ENCODE measurements around the gene TENT5C.

Gene TENT5C

GRCh38 chr1:117653195-117653594 lies 47.3 kb downstream of the TENT5C start:
- Histone ChIP-seq H3K27me3 (ENCODE audit: insufficient read depth, poor library complexity, severe bottlenecking) (no peaks in the 10 kb centered on the region), H3K4me3 (replicated peaks; ENCODE audit: insufficient read depth, low read length) (no peak overlapping the region), H3K27ac (replicated peaks) (no peak overlapping the region)
- DNase-seq (ENCODE audit: low read depth in 1 of 2, low spot score in 1 of 2), result no peak
- TF ChIP-seq, protein P1, sequence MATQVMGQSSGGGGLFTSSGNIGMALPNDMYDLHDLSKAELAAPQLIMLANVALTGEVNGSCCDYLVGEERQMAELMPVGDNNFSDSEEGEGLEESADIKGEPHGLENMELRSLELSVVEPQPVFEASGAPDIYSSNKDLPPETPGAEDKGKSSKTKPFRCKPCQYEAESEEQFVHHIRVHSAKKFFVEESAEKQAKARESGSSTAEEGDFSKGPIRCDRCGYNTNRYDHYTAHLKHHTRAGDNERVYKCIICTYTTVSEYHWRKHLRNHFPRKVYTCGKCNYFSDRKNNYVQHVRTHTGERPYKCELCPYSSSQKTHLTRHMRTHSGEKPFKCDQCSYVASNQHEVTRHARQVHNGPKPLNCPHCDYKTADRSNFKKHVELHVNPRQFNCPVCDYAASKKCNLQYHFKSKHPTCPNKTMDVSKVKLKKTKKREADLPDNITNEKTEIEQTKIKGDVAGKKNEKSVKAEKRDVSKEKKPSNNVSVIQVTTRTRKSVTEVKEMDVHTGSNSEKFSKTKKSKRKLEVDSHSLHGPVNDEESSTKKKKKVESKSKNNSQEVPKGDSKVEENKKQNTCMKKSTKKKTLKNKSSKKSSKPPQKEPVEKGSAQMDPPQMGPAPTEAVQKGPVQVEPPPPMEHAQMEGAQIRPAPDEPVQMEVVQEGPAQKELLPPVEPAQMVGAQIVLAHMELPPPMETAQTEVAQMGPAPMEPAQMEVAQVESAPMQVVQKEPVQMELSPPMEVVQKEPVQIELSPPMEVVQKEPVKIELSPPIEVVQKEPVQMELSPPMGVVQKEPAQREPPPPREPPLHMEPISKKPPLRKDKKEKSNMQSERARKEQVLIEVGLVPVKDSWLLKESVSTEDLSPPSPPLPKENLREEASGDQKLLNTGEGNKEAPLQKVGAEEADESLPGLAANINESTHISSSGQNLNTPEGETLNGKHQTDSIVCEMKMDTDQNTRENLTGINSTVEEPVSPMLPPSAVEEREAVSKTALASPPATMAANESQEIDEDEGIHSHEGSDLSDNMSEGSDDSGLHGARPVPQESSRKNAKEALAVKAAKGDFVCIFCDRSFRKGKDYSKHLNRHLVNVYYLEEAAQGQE (IDR thresholded peaks at IDR 0.05; ENCODE audit: insufficient replicate concordance, low read depth), result no peak
- TF ChIP-seq CTCF (IDR thresholded peaks at IDR 0.05; ENCODE audit: insufficient read depth, low read length) (no peak), POLR2AphosphoS5 (IDR thresholded peaks at IDR 0.05; ENCODE audit: low read depth) (no peak), SPI1 (IDR thresholded peaks at IDR 0.05; ENCODE audit: borderline replicate concordance, low read depth) (no peak), GABPA (IDR thresholded peaks at IDR 0.05; ENCODE audit: low read depth) (no peak)

DNA sequence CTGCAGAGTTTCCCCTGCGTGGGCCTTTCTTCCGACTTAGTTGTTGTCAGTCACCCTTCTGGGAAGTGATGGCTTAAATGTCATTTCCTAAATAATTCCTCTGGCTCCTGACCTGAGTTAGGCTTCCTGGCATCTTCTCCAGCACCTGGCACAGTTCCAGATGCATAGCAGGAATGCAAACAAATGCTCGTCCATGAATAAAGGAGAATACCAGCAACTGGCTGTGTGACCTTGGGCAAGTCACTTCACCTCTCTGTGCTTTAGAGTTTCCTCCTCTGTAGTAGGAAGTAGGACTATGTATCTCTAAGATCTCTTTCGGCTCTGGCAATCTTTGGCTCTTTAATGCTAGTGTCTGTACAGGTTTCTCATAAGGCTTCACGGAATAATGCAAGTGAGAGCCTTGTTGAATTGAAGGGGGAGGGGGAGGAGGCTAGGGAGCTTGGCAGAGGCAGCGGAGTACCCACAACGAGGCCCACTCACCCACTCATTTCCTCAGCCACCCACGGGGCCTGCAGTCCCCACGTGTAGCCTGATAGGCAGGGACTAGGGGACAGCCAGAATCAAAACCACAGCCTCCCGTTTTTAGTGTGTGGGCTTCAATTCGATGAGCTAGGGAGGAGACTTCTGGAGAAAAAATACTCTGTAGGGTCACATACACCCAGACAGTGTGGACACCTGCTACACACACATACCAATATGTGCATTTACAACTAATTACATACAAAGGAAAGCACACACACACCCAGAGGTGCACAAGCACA lies 48.1 kb downstream of the TENT5C start:
- no peak overlapping the region for H3K27ac ChIP-seq (replicated peaks)
- DNase-seq (ENCODE audit: low read depth in 1 of 2, low spot score in 1 of 2), result no peak
- no peak for TF ChIP-seq CTCF (IDR thresholded peaks at IDR 0.05; ENCODE audit: insufficient read depth, low read length)
- TF ChIP-seq POLR2AphosphoS5 (IDR thresholded peaks at IDR 0.05; ENCODE audit: low read depth), result no peak
- H3K27me3 ChIP-seq (ENCODE audit: insufficient read depth, poor library complexity, severe bottlenecking), result no peaks in the 10 kb centered on the region
- no peak overlapping the region for H3K4me3 ChIP-seq (replicated peaks; ENCODE audit: insufficient read depth, low read length)

DNA sequence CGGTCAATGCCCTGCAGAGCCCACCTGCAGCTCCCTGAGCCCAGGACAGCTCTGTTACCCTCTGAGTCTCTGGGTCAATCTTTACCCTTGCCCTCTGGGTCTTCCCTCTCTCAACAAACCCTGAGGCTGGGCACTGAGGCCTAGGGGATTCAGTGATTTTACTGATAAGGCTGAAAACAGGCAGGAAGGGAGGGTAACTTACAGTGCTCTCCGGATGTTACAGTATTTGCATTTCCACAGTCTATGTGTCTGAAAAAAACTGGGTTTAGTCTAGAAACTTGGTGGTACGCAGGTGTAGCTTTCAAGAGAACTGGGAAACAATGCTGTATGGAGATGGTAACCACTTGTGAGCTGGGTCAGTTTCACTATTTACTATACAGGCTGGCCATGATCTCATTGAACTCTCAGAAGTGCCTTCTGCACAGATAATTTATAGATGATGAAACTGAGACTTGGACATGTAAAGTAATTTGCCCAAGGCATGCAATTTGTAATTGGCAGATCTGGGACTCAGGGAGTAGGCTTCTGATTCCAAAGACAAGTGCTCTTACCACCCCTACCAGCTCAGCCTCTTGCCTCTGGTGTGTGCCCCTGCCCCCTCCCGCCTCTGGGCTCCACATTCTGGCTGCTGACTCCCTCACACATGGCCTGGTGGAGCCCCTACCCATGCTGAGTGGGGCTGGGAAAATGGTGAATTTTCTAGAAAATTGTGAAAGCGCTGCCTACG lies 48.8 kb downstream of the TENT5C start:
- TF ChIP-seq POLR2AphosphoS5 (IDR thresholded peaks at IDR 0.05; ENCODE audit: low read depth) (no peak), SPI1 (IDR thresholded peaks at IDR 0.05; ENCODE audit: borderline replicate concordance, low read depth) (no peak), CTCF (IDR thresholded peaks at IDR 0.05; ENCODE audit: insufficient read depth, low read length) (no peak), GABPA (IDR thresholded peaks at IDR 0.05; ENCODE audit: low read depth) (no peak)
- TF ChIP-seq, protein P1 (IDR thresholded peaks at IDR 0.05; ENCODE audit: insufficient replicate concordance, low read depth), result no peak
- Histone ChIP-seq H3K4me3 (replicated peaks; ENCODE audit: insufficient read depth, low read length) (no peak overlapping the region), H3K27ac (replicated peaks) (no peak overlapping the region), H3K27me3 (ENCODE audit: insufficient read depth, poor library complexity, severe bottlenecking) (no peaks in the 10 kb centered on the region)
- no peak for DNase-seq (ENCODE audit: low read depth in 1 of 2, low spot score in 1 of 2)
